Esophagus squamous epithelium (tissue), 5 donors: ENCODE data around the gene MIA3. TPM values are rescaled to one million over a fixed set of nuclear protein-coding genes. Genes with fewer than 3 reads are reported as not detected.

ENCODE experiments used
- DNase-seq: peaks from one replicate; lab custom pipeline; 2025; lab: John Stamatoyannopoulos, UW
- H3K27ac ChIP-seq, 4 donors: fragments of 200-600 bp; sonication (generic); one replicate each; pipeline ENCODE4 v1.5.1; 2016 to 2019; ENCODE audit warnings: mild to moderate bottlenecking in 1 of 4
- H3K27me3 ChIP-seq, 4 donors: fragments of 200-600 bp; sonication (generic); 1 replicate in 3 of 4; 2 replicates in 1 of 4; pipeline versions ENCODE4 v1.5.1 to v1.6.0; 2017 to 2021; ENCODE audit warnings: antibody characterized with exemption in 1 of 4
- H3K36me3 ChIP-seq, 3 donors: fragments of 200-600 bp; sonication (generic); one replicate each; pipeline ENCODE4 v1.5.1; 2016 to 2019
- H3K4me1 ChIP-seq, 3 donors: fragments of 200-600 bp; sonication (generic); one replicate each; pipeline ENCODE4 v1.5.1; 2017 to 2019
- H3K4me3 ChIP-seq, 4 donors: fragments of 200-600 bp; sonication (generic); 1 replicate in 3 of 4; 2 replicates in 1 of 4; pipeline ENCODE4 v1.5.1; 2016 to 2019; ENCODE audit warnings: mild to moderate bottlenecking in 2 of 4, moderate library complexity in 1 of 4
- H3K9me3 ChIP-seq, 3 donors: fragments of 200-600 bp; sonication (generic); one replicate each; pipeline ENCODE4 v1.5.1; 2016 to 2019
- CTCF ChIP-seq, 6 experiments: fragments of 450-650 bp in 4 of 6; fragments of 200-600 bp in 2 of 6; sonication (generic) in 2 of 6; IDR thresholded peaks; one replicate each; pipeline ENCODE4 v1.5.1; 2016 to 2019; ENCODE audit warnings: antibody characterized with exemption in 6 of 6, mild to moderate bottlenecking in 4 of 6, moderate library complexity in 4 of 6
- POLR2A ChIP-seq, 4 donors: fragments of 450-650 bp; IDR thresholded peaks; one replicate each; pipeline ENCODE4 v1.6.1; 2017; ENCODE audit warnings: antibody characterized with exemption in 4 of 4, mild to moderate bottlenecking in 4 of 4, moderate library complexity in 3 of 4
- WGBS, 2 donors: methylation state at CpG; one replicate each; pipeline ENCODE4 v1.1.5; 2018; 5-methylcytosine and 5-hydroxymethylcytosine counted together
- intact Hi-C: fragments of 100-400 bp; cut with DNase I; formaldehyde crosslinking; loops from one replicate; pipeline ENCODE4 v1.15.0; 2022
- total RNA-seq, 4 donors: library from RNA; depleted of rRNA; stranded (reverse); fragments of >200 nt; gene quantifications; one replicate each; pipeline ENCODE4 v1.1.0, GENCODE V29; 2016
- donor health status: DM: yes; HTN: yes; CAD: no.

The MIA3 gene
- total RNA-seq, 4 donors from 2014 or later, result 17.5 to 40.4 (median 24.0) TPM

GRCh38 chr1:222620566-222620965, 2.7 kb downstream of the MIA3 start:
- Histone ChIP-seq H3K27ac (no peak overlapping the region), H3K27me3 (no peaks in the 10 kb centered on the region), H3K4me3 (no peak overlapping the region), H3K9me3 (no peaks in the 10 kb centered on the region), H3K36me3 (peaks cover 0 to 40% (median 0%) of the 10 kb centered on the region in 3 donors), H3K4me1 (peaks cover 8 to 30% (median 13%) of the 10 kb centered on the region in 3 donors)
- 79 to 84% methylated on average over 2 of the region's 2 CpGs for WGBS, 2 donors
- intact Hi-C loops, result no loop called here
- DNase-seq, result no peak
- no peak for TF ChIP-seq CTCF (IDR thresholded peaks at IDR 0.05)
- no peak for TF ChIP-seq POLR2A (IDR thresholded peaks at IDR 0.05)

- WGBS, 2 donors, result 84 to 95% methylated on average over 5 of the region's 5 CpGs
- no peak overlapping the region for H3K27ac ChIP-seq
- intact Hi-C loops, result no loop called here
Measured at GRCh38 chr1:222622765-222623164, 4.9 kb downstream of the MIA3 start.

GRCh38 chr1:222623458-222623857, 5.6 kb downstream of the MIA3 start:
- intact Hi-C loops, result no loop called here
- Histone ChIP-seq H3K4me1 (peaks cover 4 to 22% (median 9%) of the 10 kb centered on the region in 3 donors), H3K27ac (no peak overlapping the region), H3K27me3 (no peaks in the 10 kb centered on the region), H3K36me3 (peaks cover 8 to 69% (median 9%) of the 10 kb centered on the region in 3 donors), H3K4me3 (no peak overlapping the region), H3K9me3 (no peaks in the 10 kb centered on the region)
- DNase-seq, result no peak
- no peak for TF ChIP-seq CTCF (IDR thresholded peaks at IDR 0.05)
- no peak for TF ChIP-seq POLR2A (IDR thresholded peaks at IDR 0.05)

More at GRCh38 chr1:222622765-222623164, 4.9 kb downstream of the MIA3 start:
- no peaks in the 10 kb centered on the region for H3K9me3 ChIP-seq
- H3K36me3 ChIP-seq, result peaks cover under 1 to 62% (median 8%) of the 10 kb centered on the region in 3 donors
- peaks cover 5 to 22% (median 9%) of the 10 kb centered on the region in 3 donors for H3K4me1 ChIP-seq
- no peaks in the 10 kb centered on the region for H3K27me3 ChIP-seq
- H3K4me3 ChIP-seq, result no peak overlapping the region
- no peak for TF ChIP-seq POLR2A (IDR thresholded peaks at IDR 0.05)
- no peak for TF ChIP-seq CTCF (IDR thresholded peaks at IDR 0.05)
- DNase-seq, result no peak

GRCh38 chr1:222624214-222624613, 6.3 kb downstream of the MIA3 start:
- DNase-seq, result no peak
- no peak overlapping the region for H3K27ac ChIP-seq
- H3K36me3 ChIP-seq, result peaks cover 8 to 76% (median 9%) of the 10 kb centered on the region in 3 donors
- H3K4me3 ChIP-seq, result no peak overlapping the region
- no peaks in the 10 kb centered on the region for H3K27me3 ChIP-seq
- 92 to 97% methylated on average over 7 of the region's 7 CpGs for WGBS, 2 donors
- intact Hi-C loops, result no loop called here
- TF ChIP-seq POLR2A (IDR thresholded peaks at IDR 0.05) (no peak), CTCF (IDR thresholded peaks at IDR 0.05) (no peak)
- H3K4me1 ChIP-seq, result peaks cover 0 to 15% (median 4%) of the 10 kb centered on the region in 3 donors
- H3K9me3 ChIP-seq, result no peaks in the 10 kb centered on the region

GRCh38 chr1:222627232-222627631, 9.3 kb downstream of the MIA3 start:
- no peak for DNase-seq
- no peaks in the 10 kb centered on the region for H3K27me3 ChIP-seq
- 72 to 81% methylated on average over 6 of the region's 6 CpGs for WGBS, 2 donors
- no peak overlapping the region for H3K4me3 ChIP-seq
- peaks cover 8 to 100% (median 13%) of the 10 kb centered on the region in 3 donors for H3K36me3 ChIP-seq
- H3K27ac ChIP-seq, result no peak overlapping the region
- no peaks in the 10 kb centered on the region for H3K4me1 ChIP-seq
- intact Hi-C loops, result no loop called here
- TF ChIP-seq POLR2A (IDR thresholded peaks at IDR 0.05) (no peak), CTCF (IDR thresholded peaks at IDR 0.05) (no peak)
- H3K9me3 ChIP-seq, result no peaks in the 10 kb centered on the region
